Effector CD4-positive, alpha-beta T cell (primary cell): ENCODE data around the gene PRKCI.
"Not testable (repeated sequence)": the region's sequence is repeated elsewhere in the genome, so short reads cannot be mapped to it uniquely, and the experiment has no call there.

ENCODE experiments used
- DNase-seq: peaks from one replicate; pipeline ENCODE4 v3.0.0-alpha.2; 2020

Gene PRKCI

GRCh38 chr3:170296703-170297102 lies 74.5 kb downstream of the PRKCI start:
- no peak for DNase-seq

GRCh38 chr3:170301405-170301804 lies 79.2 kb downstream of the PRKCI start:
- DNase-seq: no peak

GRCh38 chr3:170302008-170302407 lies 79.8 kb downstream of the PRKCI start:
- DNase-seq: no peak

- no peak for DNase-seq
Measured at GRCh38 chr3:170306015-170306414, 83.8 kb downstream of the PRKCI start.

- DNase-seq: no peak
Measured at GRCh38 chr3:170307671-170308405, 85.6 kb downstream of the PRKCI start.

- no peak for DNase-seq
Measured at GRCh38 chr3:170309046-170309445, 86.8 kb downstream of the PRKCI start.

- no peak for DNase-seq
Measured at GRCh38 chr3:170317954-170318353, 95.7 kb downstream of the PRKCI start.

GRCh38 chr3:170320461-170321121 lies 98.4 kb downstream of the PRKCI start:
- DNase-seq: no peak

GRCh38 chr3:170321321-170322034 lies 99.3 kb downstream of the PRKCI start:
- no peak for DNase-seq

GRCh38 chr3:170322566-170323269 lies 100.5 kb downstream of the PRKCI start:
- no peak for DNase-seq

- DNase-seq: no peak
Measured at GRCh38 chr3:170323331-170323730, 101.1 kb downstream of the PRKCI start.

GRCh38 chr3:170324962-170325361 lies 102.7 kb downstream of the PRKCI start:
- DNase-seq: no peak

GRCh38 chr3:170327040-170327808 lies 105.0 kb downstream of the PRKCI start:
- DNase-seq: no peak

GRCh38 chr3:170327868-170328548 lies 105.8 kb downstream of the PRKCI start:
- not testable (repeated sequence) for DNase-seq

- DNase-seq: no peak
Measured at GRCh38 chr3:170330366-170330765, 108.1 kb downstream of the PRKCI start.

GRCh38 chr3:170331143-170331542 lies 108.9 kb downstream of the PRKCI start:
- no peak for DNase-seq

GRCh38 chr3:170337420-170337819 lies 115.2 kb downstream of the PRKCI start:
- DNase-seq: no peak

- DNase-seq: no peak
Measured at GRCh38 chr3:170338690-170339340, 116.6 kb downstream of the PRKCI start.

- not testable (repeated sequence) for DNase-seq
Measured at GRCh38 chr3:170342273-170342672, 120.0 kb downstream of the PRKCI start.

GRCh38 chr3:170343859-170344258 lies 121.6 kb downstream of the PRKCI start:
- DNase-seq: not testable (repeated sequence)

- no peak for DNase-seq
Measured at GRCh38 chr3:170344971-170345370, 122.7 kb downstream of the PRKCI start.
